Suprapubic skin (tissue), 4 donors: ENCODE measurements around the gene FRMD4A.

Experiments used
- CTCF ChIP-seq, 2 donors: fragments of 200-600 bp in 1 of 2; fragments of 450-650 bp in 1 of 2; sonication (generic) in 1 of 2; IDR thresholded peaks; one replicate each; pipeline ENCODE4 v1.5.1; 2016 to 2019; ENCODE audit warnings: antibody characterized with exemption in 2 of 2, mild to moderate bottlenecking in 1 of 2, moderate library complexity in 1 of 2
- EP300 ChIP-seq: sonication (generic); formaldehyde crosslinking; IDR thresholded peaks from one replicate; pipeline ENCODE4 v1.6.1; 2017; ENCODE audit warnings: antibody characterized with exemption
- POLR2A ChIP-seq, 2 donors: fragments of 450-650 bp; IDR thresholded peaks; one replicate each; pipeline ENCODE4 v1.6.1; 2017; ENCODE audit warnings: antibody characterized with exemption in 2 of 2, mild to moderate bottlenecking in 2 of 2, moderate library complexity in 2 of 2
- POLR2AphosphoS5 ChIP-seq, 3 donors: sonication (generic); formaldehyde crosslinking; IDR thresholded peaks; one replicate each; pipeline ENCODE4 v1.6.1; 2017; ENCODE audit warnings: antibody characterized with exemption in 3 of 3

DNA sequence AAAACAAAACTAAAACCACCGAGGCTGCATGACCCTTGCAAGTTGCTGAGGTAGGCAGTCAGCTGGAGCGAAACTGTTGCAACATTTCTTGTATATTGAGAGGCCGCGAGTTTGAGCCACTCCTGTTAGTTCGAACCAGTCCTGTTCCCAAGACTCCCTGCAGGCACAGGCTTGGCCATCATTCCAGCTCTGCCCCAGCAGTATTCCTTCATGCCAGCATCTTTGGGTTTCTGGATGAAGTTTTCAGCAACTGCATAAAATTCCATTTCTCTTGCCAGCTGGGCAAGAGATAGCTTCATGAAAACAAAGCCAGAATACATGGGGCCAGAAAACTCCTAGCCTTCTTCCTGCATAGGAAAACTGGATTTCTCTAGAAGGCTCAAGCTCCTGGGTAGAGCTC lies 207.6 kb downstream of the FRMD4A start:
- TF ChIP-seq CTCF (IDR thresholded peaks at IDR 0.05) (no peak), POLR2A (IDR thresholded peaks at IDR 0.05) (no peak), EP300 (no peak), POLR2AphosphoS5 (IDR thresholded peaks at IDR 0.05) (no peak)
